WTC11 (cell line): ENCODE results near the gene ETV7. TPM values are rescaled to one million over a fixed set of nuclear protein-coding genes. Genes with fewer than 3 reads are reported as not detected.
A peak's percentile ranks its signal among the peaks of the same experiment; 100 is the strongest.

ENCODE experiments used
- ATAC-seq: fragments of 200-7000 bp; cut with Tn5 transposase; 2 replicates; pipeline ENCODE4 v1.10.0; 2021; ENCODE audit warnings: mild to moderate bottlenecking, moderate library complexity
- CTCF ChIA-PET: fragments of 300-600 bp; sonication (Branson Sonifier 250); formaldehyde crosslinking; loops from one replicate; lab custom pipeline; 2021; ENCODE audit warnings: antibody characterized with exemption; lab: Charles Lee
- POLR2A ChIA-PET: fragments of 350-600 bp; sonication (Branson Sonifier 250); formaldehyde crosslinking; loops from one replicate; lab custom pipeline; 2021; ENCODE audit warnings: antibody characterized with exemption; lab: Charles Lee
- DNase-seq: peaks from one replicate; pipeline ENCODE4 v3.0.0; 2021; ENCODE audit warnings: low spot score
- H3K27ac Mint-ChIP-seq: 2 replicates; pipeline ENCODE4 v1.8.0; 2021; ENCODE audit warnings: mixed read lengths
- H3K27me3 Mint-ChIP-seq: 2 replicates; pipeline ENCODE4 v1.8.0; 2021; ENCODE audit warnings: low read depth, mild to moderate bottlenecking, moderate library complexity, mixed read lengths
- H3K36me3 Mint-ChIP-seq: 2 replicates; pipeline ENCODE4 v1.8.0; 2021; ENCODE audit warnings: mixed read lengths
- H3K4me1 Mint-ChIP-seq: 2 replicates; pipeline ENCODE4 v1.8.0; 2022; ENCODE audit warnings: mixed read lengths
- H3K4me3 Mint-ChIP-seq: 2 replicates; pipeline ENCODE4 v1.8.0; 2021; ENCODE audit warnings: mild to moderate bottlenecking, moderate library complexity, mixed read lengths
- H3K9me3 Mint-ChIP-seq: 2 replicates; pipeline ENCODE4 v1.8.0; 2021; ENCODE audit warnings: mixed read lengths
- ERG ChIP-seq: fragments of 250-450 bp; sonication (Bioruptor Pico); IDR thresholded peaks from 2 replicates; pipeline ENCODE4 v1.8.0; 2021; ENCODE audit warnings: mild to moderate bottlenecking
- GABPB1 ChIP-seq: sonication (generic); formaldehyde crosslinking; IDR thresholded peaks from 2 replicates; pipeline ENCODE4 v1.8.1; 2023; ENCODE audit warnings: mild to moderate bottlenecking, missing genetic modification reagents
- GTF2I ChIP-seq: fragments of 250-450 bp; sonication (Bioruptor Pico); conservative IDR thresholded peaks from 2 replicates; pipeline ENCODE4 v1.4.0; 2021; ENCODE audit warnings: mild to moderate bottlenecking
- IRF2 ChIP-seq: sonication (generic); formaldehyde crosslinking; IDR thresholded peaks from 2 replicates; pipeline ENCODE4 v1.8.0; 2022; ENCODE audit warnings: low read depth, missing genetic modification reagents, borderline replicate concordance
- JUN ChIP-seq: sonication (generic); formaldehyde crosslinking; IDR thresholded peaks from 2 replicates; pipeline ENCODE4 v1.8.0; 2023; ENCODE audit warnings: mild to moderate bottlenecking, missing genetic modification reagents
- MLX ChIP-seq: sonication (generic); formaldehyde crosslinking; IDR thresholded peaks from 2 replicates; pipeline ENCODE4 v1.8.1; 2023; ENCODE audit warnings: mild to moderate bottlenecking, missing genetic modification reagents, moderate library complexity
- NFYB ChIP-seq: sonication (generic); formaldehyde crosslinking; conservative IDR thresholded peaks from 2 replicates; pipeline ENCODE4 v1.8.0; 2022; ENCODE audit warnings: low read depth, missing genetic modification reagents
- PRRX2 ChIP-seq: fragments of 250-450 bp; sonication (Bioruptor Pico); IDR thresholded peaks from 2 replicates; pipeline ENCODE4 v1.8.0; 2021; ENCODE audit warnings: mild to moderate bottlenecking
- RELA ChIP-seq: sonication (generic); formaldehyde crosslinking; IDR thresholded peaks from 2 replicates; pipeline ENCODE4 v1.8.1; 2022; ENCODE audit warnings: missing genetic modification reagents, mild to moderate bottlenecking, borderline replicate concordance
- SMAD4 ChIP-seq: sonication (generic); formaldehyde crosslinking; IDR thresholded peaks from 2 replicates; pipeline ENCODE4 v1.8.0; 2022; ENCODE audit warnings: mild to moderate bottlenecking, missing genetic modification reagents
- USF1 ChIP-seq: sonication (generic); formaldehyde crosslinking; IDR thresholded peaks from 2 replicates; pipeline ENCODE4 v1.8.0; 2022; ENCODE audit warnings: mild to moderate bottlenecking, missing genetic modification reagents
- ZNF219 ChIP-seq: sonication (generic); formaldehyde crosslinking; IDR thresholded peaks from 2 replicates; pipeline ENCODE4 v1.8.0; 2023; ENCODE audit warnings: missing genetic modification reagents, mild to moderate bottlenecking, borderline replicate concordance
- ZNF232 ChIP-seq: sonication (generic); formaldehyde crosslinking; IDR thresholded peaks from 2 replicates; pipeline ENCODE4 v1.8.0; 2022; ENCODE audit warnings: mild to moderate bottlenecking, missing genetic modification reagents
- total RNA-seq: library from RNA; stranded (reverse); gene quantifications from 3 replicates; pipeline ENCODE4 v1.2.3, GENCODE V29; 2021
- TF ChIP-seq, protein P1 (sequence below): sonication (generic); formaldehyde crosslinking; IDR thresholded peaks from 2 replicates; pipeline ENCODE4 v1.8.0; 2023; ENCODE audit warnings: mild to moderate bottlenecking, missing genetic modification reagents

ETV7 gene
- total RNA-seq, 1 experiment from 2014 or later = 0.68 TPM

DNA sequence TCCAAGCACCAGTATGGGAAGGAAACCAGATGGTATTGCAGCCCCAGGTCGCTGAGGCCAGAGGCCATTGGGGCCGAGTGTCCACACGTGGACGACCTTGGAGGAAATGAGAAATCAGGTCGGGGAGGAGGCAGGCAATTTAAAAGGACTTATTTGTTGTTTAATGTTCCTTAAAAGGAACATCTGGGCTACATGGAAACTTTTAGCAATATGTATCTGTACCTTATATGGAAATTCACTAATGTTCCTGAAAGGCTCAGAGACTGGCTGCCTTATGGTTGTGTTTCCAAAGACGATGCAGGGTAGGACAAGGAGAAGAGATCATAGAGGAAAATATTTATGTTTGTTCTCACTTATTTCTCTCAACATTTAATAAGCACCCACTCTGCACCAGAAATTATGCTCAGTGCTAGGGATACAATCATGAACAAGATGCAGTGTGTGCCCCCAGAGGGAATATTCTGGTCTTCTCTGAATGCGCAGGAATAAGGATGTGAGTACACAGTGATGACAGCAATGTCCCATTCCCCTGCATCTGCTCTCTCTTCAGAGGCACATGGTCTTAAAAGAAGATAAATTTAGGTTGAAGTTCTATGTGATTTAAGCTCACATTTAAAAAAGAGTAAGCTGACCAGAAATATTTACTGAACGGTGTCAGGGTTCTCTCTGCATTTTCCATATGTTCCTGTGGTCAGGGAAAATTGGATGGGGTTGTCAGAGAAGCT, 54.1 kb downstream of the ETV7 start:
- peaks cover 4% of the 10 kb centered on the region for H3K27me3 Mint-ChIP-seq
- ATAC-seq (no peak), DNase-seq (no peak)
- no peaks in the 10 kb centered on the region for H3K9me3 Mint-ChIP-seq
- no peak overlapping the region for H3K4me3 Mint-ChIP-seq
- no peaks in the 10 kb centered on the region for H3K36me3 Mint-ChIP-seq
- ChIA-PET CTCF (interaction anchor here (0.7 to 2.4 kb wide), 4 partner anchors 8 to 31 kb away, joined by 3 to 12 read pairs (median 3); no protein-coding TSS in a partner anchor), POLR2A (no interaction called here)
- TF ChIP-seq USF1 (CRISPR knock-in tag) (no peak), GABPB1 (CRISPR knock-in tag) (no peak), PRRX2 (CRISPR knock-in tag) (no peak), SMAD4 (CRISPR knock-in tag) (no peak), ZNF219 (CRISPR knock-in tag) (no peak), RELA (CRISPR knock-in tag) (no peak), JUN (CRISPR knock-in tag) (no peak), MLX (CRISPR knock-in tag) (no peak)
- H3K27ac Mint-ChIP-seq = no peak overlapping the region
- peaks cover 11% of the 10 kb centered on the region for H3K4me1 Mint-ChIP-seq

- Mint-ChIP-seq H3K27me3 (peaks cover 4% of the 10 kb centered on the region), H3K27ac (no peak overlapping the region), H3K4me3 (no peak overlapping the region), H3K4me1 (peaks cover 26% of the 10 kb centered on the region), H3K36me3 (no peaks in the 10 kb centered on the region), H3K9me3 (no peaks in the 10 kb centered on the region)
- TF ChIP-seq IRF2 (CRISPR knock-in tag) (no peak), NFYB (no peak), ZNF232 (CRISPR knock-in tag) (no peak), ERG (CRISPR knock-in tag) (no peak), GTF2I (CRISPR knock-in tag) (no peak)
- ATAC-seq (no peak), DNase-seq (no peak)
- CTCF ChIA-PET = interaction anchor here (4.0 kb wide), 1 partner anchor 9 kb away, joined by 47 read pairs; no protein-coding TSS in a partner anchor
- POLR2A ChIA-PET = no interaction called here
Observed at GRCh38 chr6:36331381-36331780, 56.1 kb downstream of the ETV7 start.

DNA sequence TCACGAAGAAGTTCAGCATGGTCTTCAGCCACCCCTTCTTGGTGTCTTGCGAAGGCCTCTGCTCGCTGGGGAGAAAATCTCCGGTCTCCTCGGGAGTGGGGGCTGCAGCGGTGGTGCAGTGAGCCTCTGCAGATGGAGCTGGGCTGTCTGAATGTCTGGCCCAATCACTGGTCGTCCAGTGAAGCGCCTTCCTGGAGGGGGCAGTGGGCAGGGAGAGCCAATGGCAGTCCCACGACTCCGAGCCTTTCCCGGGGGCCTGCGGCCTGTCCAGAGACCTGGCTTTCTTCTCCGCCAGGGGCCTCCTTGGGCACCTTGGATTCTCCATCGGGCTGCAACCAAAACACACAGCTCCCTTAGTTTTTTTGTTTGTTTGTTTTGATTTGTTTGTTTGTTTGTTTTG, 57.1 kb downstream of the ETV7 start:
- Mint-ChIP-seq H3K9me3 (no peaks in the 10 kb centered on the region), H3K36me3 (no peaks in the 10 kb centered on the region), H3K27me3 (peaks cover 3% of the 10 kb centered on the region), H3K4me3 (no peak overlapping the region), H3K4me1 (peaks cover 31% of the 10 kb centered on the region), H3K27ac (no peak overlapping the region)
- CTCF ChIA-PET = interaction anchor here (1.1 to 4.9 kb wide), 4 partner anchors 10 to 28 kb away, joined by 4 to 47 read pairs (median 26); no protein-coding TSS in a partner anchor
- POLR2A ChIA-PET = no interaction called here
- no peak for DNase-seq
- TF ChIP-seq, protein P1, sequence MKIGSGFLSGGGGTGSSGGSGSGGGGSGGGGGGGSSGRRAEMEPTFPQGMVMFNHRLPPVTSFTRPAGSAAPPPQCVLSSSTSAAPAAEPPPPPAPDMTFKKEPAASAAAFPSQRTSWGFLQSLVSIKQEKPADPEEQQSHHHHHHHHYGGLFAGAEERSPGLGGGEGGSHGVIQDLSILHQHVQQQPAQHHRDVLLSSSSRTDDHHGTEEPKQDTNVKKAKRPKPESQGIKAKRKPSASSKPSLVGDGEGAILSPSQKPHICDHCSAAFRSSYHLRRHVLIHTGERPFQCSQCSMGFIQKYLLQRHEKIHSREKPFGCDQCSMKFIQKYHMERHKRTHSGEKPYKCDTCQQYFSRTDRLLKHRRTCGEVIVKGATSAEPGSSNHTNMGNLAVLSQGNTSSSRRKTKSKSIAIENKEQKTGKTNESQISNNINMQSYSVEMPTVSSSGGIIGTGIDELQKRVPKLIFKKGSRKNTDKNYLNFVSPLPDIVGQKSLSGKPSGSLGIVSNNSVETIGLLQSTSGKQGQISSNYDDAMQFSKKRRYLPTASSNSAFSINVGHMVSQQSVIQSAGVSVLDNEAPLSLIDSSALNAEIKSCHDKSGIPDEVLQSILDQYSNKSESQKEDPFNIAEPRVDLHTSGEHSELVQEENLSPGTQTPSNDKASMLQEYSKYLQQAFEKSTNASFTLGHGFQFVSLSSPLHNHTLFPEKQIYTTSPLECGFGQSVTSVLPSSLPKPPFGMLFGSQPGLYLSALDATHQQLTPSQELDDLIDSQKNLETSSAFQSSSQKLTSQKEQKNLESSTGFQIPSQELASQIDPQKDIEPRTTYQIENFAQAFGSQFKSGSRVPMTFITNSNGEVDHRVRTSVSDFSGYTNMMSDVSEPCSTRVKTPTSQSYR (CRISPR knock-in tag) = no peak
- ATAC-seq = peak; percentile 17; the same call in 1 of the 2 replicates
